Transverse colon (tissue), 4 donors: Measurements from ENCODE around the gene CCNQ. TPM values are rescaled to one million over a fixed set of nuclear protein-coding genes. Genes with fewer than 3 reads are reported as not detected.

Source experiments
- DNase-seq: peaks from one replicate; pipeline ENCODE4 v3.0.0-alpha.2; 2019
- H3K27ac ChIP-seq, 4 donors: fragments of 200-600 bp; sonication (generic); 2 replicates each; pipeline ENCODE4 v1.5.1; 2016 to 2018; ENCODE audit warnings: inconsistent platforms in 4 of 4
- H3K27me3 ChIP-seq: fragments of 200-600 bp; sonication (generic); 2 replicates; pipeline ENCODE4 v1.5.1; 2017; ENCODE audit warnings: inconsistent platforms
- H3K36me3 ChIP-seq, 4 donors: fragments of 200-600 bp; sonication (generic); 2 replicates each; pipeline ENCODE4 v1.5.1; 2017 to 2019; ENCODE audit warnings: inconsistent platforms in 4 of 4
- H3K4me1 ChIP-seq, 4 donors: fragments of 200-600 bp; sonication (generic); 2 replicates each; pipeline ENCODE4 v1.5.1; 2017 to 2020; ENCODE audit warnings: inconsistent platforms in 4 of 4
- H3K4me3 ChIP-seq, 4 donors: fragments of 200-600 bp; sonication (generic); 1 replicate in 1 of 4; 2 replicates in 3 of 4; pipeline versions ENCODE4 v1.5.1 to v1.6.1; 2017 to 2019; ENCODE audit warnings: inconsistent platforms in 4 of 4
- H3K9me3 ChIP-seq, 2 donors: fragments of 200-600 bp; sonication (generic); 2 replicates each; pipeline ENCODE4 v1.5.1; 2017 to 2019; ENCODE audit warnings: inconsistent platforms in 2 of 2
- CTCF ChIP-seq, 5 experiments: fragments of 200-600 bp in 3 of 5; fragments of 450-650 bp in 2 of 5; sonication (generic) in 3 of 5; IDR thresholded peaks; 1 replicate in 2 of 5; 2 replicates in 3 of 5; pipeline ENCODE4 v1.5.1; 2016 to 2017; ENCODE audit warnings: antibody characterized with exemption in 5 of 5, inconsistent platforms in 3 of 5, mild to moderate bottlenecking in 2 of 5, moderate library complexity in 1 of 5
- EP300 ChIP-seq: sonication (generic); formaldehyde crosslinking; IDR thresholded peaks from one replicate; pipeline ENCODE4 v1.6.1; 2017; ENCODE audit warnings: antibody characterized with exemption, low read depth
- POLR2A ChIP-seq: fragments of 450-650 bp; IDR thresholded peaks from one replicate; pipeline ENCODE4 v1.6.1; 2016; ENCODE audit warnings: antibody characterized with exemption, mild to moderate bottlenecking, moderate library complexity
- POLR2AphosphoS5 ChIP-seq, 3 donors: sonication (generic); formaldehyde crosslinking; IDR thresholded peaks; one replicate each; pipeline ENCODE4 v1.6.1; 2016; ENCODE audit warnings: antibody characterized with exemption in 3 of 3
- WGBS, 2 donors: methylation state at CpG; one replicate each; pipeline ENCODE4 v1.1.5; 2018; ENCODE audit warnings: low coverage in 1 of 2; 5-methylcytosine and 5-hydroxymethylcytosine counted together
- in situ Hi-C, 4 donors: fragments of 200-750 bp; cut with MboI; loops; one replicate each; pipeline versions ENCODE4 v1.15.0 to v1.15.1; 2017; ENCODE audit warnings: low sequenced_read_pairs in 3 of 4, low pct_ligation_motif_present in 1 of 4, low pct_unique_long_range_greater_than_20kb in 1 of 4
- intact Hi-C: fragments of 100-400 bp; cut with DNase I; formaldehyde crosslinking; loops from one replicate; pipeline ENCODE4 v1.15.1; 2023; ENCODE audit warnings: low total_unique reads
- total RNA-seq, 4 donors: library from RNA; depleted of rRNA; stranded (reverse); fragments of >200 nt; gene quantifications; one replicate each; pipeline ENCODE4 v1.1.0, GENCODE V29; 2016

CCNQ gene
- total RNA-seq, 4 donors from 2014 or later = 5.2 to 32.5 (median 26.8) TPM

GRCh38 chrX:153602601-153603000 lies 3.7 kb upstream of the CCNQ start:
- in situ Hi-C loops = no loop called here
- Histone ChIP-seq H3K9me3 (no peaks in the 10 kb centered on the region), H3K4me1 (peaks cover 0 to 19% (median 6%) of the 10 kb centered on the region in 4 donors), H3K36me3 (no peaks in the 10 kb centered on the region), H3K27me3 (no peaks in the 10 kb centered on the region), H3K4me3 (no peak overlapping the region), H3K27ac (no peak overlapping the region)
- TF ChIP-seq POLR2AphosphoS5 (IDR thresholded peaks at IDR 0.05) (no peak), EP300 (no peak), CTCF (IDR thresholded peaks at IDR 0.05) (no peak), POLR2A (no peak)
- intact Hi-C loops = no loop called here
- no peak for DNase-seq
- WGBS, 2 donors = 93% methylated on average over 3 of the region's 3 CpGs; no CpG with 5 or more reads in 1 of the 2 donors

- intact Hi-C loops = no loop called here
- WGBS, 2 donors = 79% methylated on average over 12 of the region's 12 CpGs; no CpG with 5 or more reads in 1 of the 2 donors
- in situ Hi-C loops = no loop called here
- Histone ChIP-seq H3K27ac (no peak overlapping the region), H3K27me3 (no peaks in the 10 kb centered on the region), H3K4me1 (peaks cover 0 to 22% (median 6%) of the 10 kb centered on the region in 4 donors), H3K36me3 (no peaks in the 10 kb centered on the region), H3K9me3 (no peaks in the 10 kb centered on the region), H3K4me3 (no peak overlapping the region)
- no peak for DNase-seq
- TF ChIP-seq POLR2AphosphoS5 (IDR thresholded peaks at IDR 0.05) (no peak), POLR2A (no peak), CTCF (IDR thresholded peaks at IDR 0.05) (no peak), EP300 (no peak)
Observed at GRCh38 chrX:153601511-153602110, 2.7 kb upstream of the CCNQ start.

GRCh38 chrX:153600921-153601320 lies 2.0 kb upstream of the CCNQ start:
- Histone ChIP-seq H3K27me3 (no peaks in the 10 kb centered on the region), H3K27ac (no peak overlapping the region), H3K9me3 (no peaks in the 10 kb centered on the region), H3K4me3 (no peak overlapping the region), H3K4me1 (peaks cover 0 to 22% (median 6%) of the 10 kb centered on the region in 4 donors), H3K36me3 (no peaks in the 10 kb centered on the region)
- DNase-seq = no peak
- TF ChIP-seq CTCF (IDR thresholded peaks at IDR 0.05) (no peak), POLR2A (no peak), EP300 (no peak), POLR2AphosphoS5 (IDR thresholded peaks at IDR 0.05) (no peak)
- WGBS, 2 donors = 83% methylated on average over 7 of the region's 7 CpGs; no CpG with 5 or more reads in 1 of the 2 donors
- in situ Hi-C loops (no loop called here), intact Hi-C loops (no loop called here)

- Histone ChIP-seq H3K9me3 (no peaks in the 10 kb centered on the region), H3K4me3 (peak overlapping the region in 3 of 4 donors; percentile 46 to 76 (median 50)), H3K27me3 (no peaks in the 10 kb centered on the region), H3K27ac (peak overlapping the region in 2 of 4 donors; percentile 78 to 83), H3K36me3 (no peaks in the 10 kb centered on the region), H3K4me1 (peaks cover 0 to 22% (median 6%) of the 10 kb centered on the region in 4 donors)
- in situ Hi-C loops = no loop called here
- intact Hi-C loops = no loop called here
- WGBS, 2 donors = 31% methylated on average over 2 of the region's 2 CpGs; no CpG with 5 or more reads in 1 of the 2 donors
- no peak for TF ChIP-seq EP300
- TF ChIP-seq CTCF (IDR thresholded peaks at IDR 0.05) = no peak
- no peak for TF ChIP-seq POLR2AphosphoS5 (IDR thresholded peaks at IDR 0.05)
- no peak for TF ChIP-seq POLR2A
- no peak for DNase-seq
Observed at GRCh38 chrX:153600032-153600373, 1.1 kb upstream of the CCNQ start.
